ENCODE measurements around the gene COL6A1. TPM values are rescaled to one million over a fixed set of nuclear protein-coding genes. Genes with fewer than 3 reads are reported as not detected.

Gene COL6A1
- total RNA-seq, 1 donor from 2014 or later = 226 TPM

DNA sequence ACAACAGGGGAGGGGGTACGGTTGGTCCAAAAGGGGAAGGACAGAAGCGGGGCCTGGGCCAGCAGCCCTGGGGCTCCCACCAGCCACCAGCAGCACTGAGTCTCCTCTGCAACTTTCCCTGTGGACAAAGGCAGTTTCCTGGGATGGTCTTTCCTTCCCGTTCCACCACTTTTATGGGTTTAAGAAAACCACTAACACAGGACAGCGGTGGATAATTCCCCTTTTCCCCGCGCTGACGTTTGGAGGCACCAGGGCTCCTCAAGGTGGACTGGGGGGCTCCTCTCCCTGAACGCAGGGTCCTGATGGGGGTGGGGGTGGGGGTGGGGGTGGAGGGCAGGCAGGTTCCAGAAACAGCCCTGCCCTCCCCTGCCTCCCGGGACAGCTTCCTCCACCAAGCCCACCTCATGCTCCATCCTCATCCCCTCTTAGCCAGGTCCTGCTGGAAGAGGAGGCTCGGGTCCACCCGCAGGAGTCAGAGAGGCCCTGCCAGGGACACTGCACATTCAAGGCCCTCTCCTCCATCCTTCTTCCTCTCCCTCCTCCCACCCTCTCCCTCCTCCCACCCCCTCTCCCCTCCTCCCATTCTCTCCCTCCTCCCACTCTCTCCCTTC is 4.8 kb upstream of the COL6A1 start:
- peaks cover 6% of the 10 kb centered on the region for H3K27me3 ChIP-seq (ENCODE audit: control insufficient read depth, insufficient read depth, low read length)
- H3K36me3 ChIP-seq (ENCODE audit: control insufficient read depth, insufficient read depth, low read length) = no peaks in the 10 kb centered on the region
- no peak for DNase-seq (ENCODE audit: low read depth)
- no peak overlapping the region for H3K4me3 ChIP-seq (ENCODE audit: low read depth, low read length)
- TF ChIP-seq, protein P1, sequence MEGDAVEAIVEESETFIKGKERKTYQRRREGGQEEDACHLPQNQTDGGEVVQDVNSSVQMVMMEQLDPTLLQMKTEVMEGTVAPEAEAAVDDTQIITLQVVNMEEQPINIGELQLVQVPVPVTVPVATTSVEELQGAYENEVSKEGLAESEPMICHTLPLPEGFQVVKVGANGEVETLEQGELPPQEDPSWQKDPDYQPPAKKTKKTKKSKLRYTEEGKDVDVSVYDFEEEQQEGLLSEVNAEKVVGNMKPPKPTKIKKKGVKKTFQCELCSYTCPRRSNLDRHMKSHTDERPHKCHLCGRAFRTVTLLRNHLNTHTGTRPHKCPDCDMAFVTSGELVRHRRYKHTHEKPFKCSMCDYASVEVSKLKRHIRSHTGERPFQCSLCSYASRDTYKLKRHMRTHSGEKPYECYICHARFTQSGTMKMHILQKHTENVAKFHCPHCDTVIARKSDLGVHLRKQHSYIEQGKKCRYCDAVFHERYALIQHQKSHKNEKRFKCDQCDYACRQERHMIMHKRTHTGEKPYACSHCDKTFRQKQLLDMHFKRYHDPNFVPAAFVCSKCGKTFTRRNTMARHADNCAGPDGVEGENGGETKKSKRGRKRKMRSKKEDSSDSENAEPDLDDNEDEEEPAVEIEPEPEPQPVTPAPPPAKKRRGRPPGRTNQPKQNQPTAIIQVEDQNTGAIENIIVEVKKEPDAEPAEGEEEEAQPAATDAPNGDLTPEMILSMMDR (IDR thresholded peaks at IDR 0.05; ENCODE audit: insufficient read depth, low read length, poor library complexity, severe bottlenecking) = no peak

DNA sequence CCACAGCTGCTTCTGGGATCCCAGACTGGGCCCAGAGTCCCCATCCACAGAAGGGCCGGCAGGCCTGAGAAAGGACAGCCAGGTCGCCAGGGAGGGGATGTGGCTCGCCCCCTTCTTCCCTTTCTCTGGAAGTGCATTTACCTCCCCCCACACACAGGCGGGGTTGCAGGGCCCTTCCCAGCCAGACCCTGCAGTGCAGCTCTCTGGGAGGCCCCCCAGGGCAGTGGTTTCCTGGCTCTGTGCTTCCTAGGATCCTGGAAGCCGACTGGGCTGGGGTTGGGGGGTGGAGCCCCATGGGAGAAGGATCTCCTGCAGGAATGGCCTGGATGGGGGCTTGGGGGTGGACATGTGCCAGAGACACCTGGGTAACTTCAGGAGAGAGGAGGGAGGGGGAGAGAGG is 4.2 kb upstream of the COL6A1 start:
- H3K4me3 ChIP-seq (ENCODE audit: low read depth, low read length) = no peak overlapping the region

DNA sequence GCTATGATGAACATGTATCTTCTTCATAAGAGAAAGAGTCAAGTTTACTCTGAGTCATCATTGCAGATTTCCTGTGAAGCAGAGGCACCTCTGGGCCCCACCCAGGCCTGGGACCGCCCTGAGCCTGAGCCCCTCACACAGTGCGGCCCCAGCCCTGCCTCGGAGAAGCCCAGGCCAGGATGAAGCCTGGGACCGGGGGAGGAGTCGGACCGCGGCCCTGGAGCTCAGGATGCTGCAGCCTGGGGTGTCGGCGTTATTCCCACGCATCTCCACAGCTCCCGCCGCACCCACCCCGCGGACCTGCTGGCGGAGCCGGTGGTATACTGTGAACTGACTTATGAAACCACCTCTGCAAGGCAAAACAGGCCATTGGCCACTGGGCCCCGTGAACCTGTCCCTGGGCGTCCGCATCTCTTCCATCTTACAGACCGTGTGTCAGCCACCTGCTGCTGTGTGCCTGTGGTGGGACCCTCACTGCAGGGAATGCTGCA is 2.4 kb upstream of the COL6A1 start:
- DNase-seq (ENCODE audit: low read depth) = no peak
- TF ChIP-seq, protein P1 (IDR thresholded peaks at IDR 0.05; ENCODE audit: insufficient read depth, low read length, poor library complexity, severe bottlenecking) = no peak
- Histone ChIP-seq H3K36me3 (ENCODE audit: control insufficient read depth, insufficient read depth, low read length) (no peaks in the 10 kb centered on the region), H3K4me3 (ENCODE audit: low read depth, low read length) (no peak overlapping the region), H3K27me3 (ENCODE audit: control insufficient read depth, insufficient read depth, low read length) (peaks cover 4% of the 10 kb centered on the region)

More for the DNA sequence above, 4.2 kb upstream of the COL6A1 start:
- Histone ChIP-seq H3K27me3 (ENCODE audit: control insufficient read depth, insufficient read depth, low read length) (peaks cover 6% of the 10 kb centered on the region), H3K36me3 (ENCODE audit: control insufficient read depth, insufficient read depth, low read length) (no peaks in the 10 kb centered on the region)
- TF ChIP-seq, protein P1 (IDR thresholded peaks at IDR 0.05; ENCODE audit: insufficient read depth, low read length, poor library complexity, severe bottlenecking) = no peak
- DNase-seq (ENCODE audit: low read depth) = no peak

DNA sequence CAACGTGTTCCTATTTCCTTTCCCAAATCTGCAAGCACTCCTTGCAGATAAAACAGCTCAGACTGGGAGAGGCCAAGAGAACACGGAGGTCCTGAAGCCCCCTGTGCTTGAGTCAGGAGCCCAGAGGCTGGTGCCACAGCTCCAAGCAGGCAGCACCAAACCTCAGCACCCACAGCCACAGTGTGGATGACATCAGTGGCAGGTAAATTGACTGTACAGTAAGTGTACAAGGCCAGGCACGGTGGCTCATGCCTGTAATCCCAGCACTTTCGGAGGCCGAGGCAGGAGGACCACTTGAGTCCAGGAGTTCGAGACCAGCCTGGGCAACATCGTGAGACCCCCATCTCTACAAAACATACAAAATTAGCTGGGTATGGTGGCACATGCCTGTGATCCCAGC is 1.9 kb upstream of the COL6A1 start:
- DNase-seq (ENCODE audit: low read depth) = no peak
- Histone ChIP-seq H3K4me3 (ENCODE audit: low read depth, low read length) (no peak overlapping the region), H3K27me3 (ENCODE audit: control insufficient read depth, insufficient read depth, low read length) (peaks cover 4% of the 10 kb centered on the region), H3K36me3 (ENCODE audit: control insufficient read depth, insufficient read depth, low read length) (no peaks in the 10 kb centered on the region)
- TF ChIP-seq, protein P1 (IDR thresholded peaks at IDR 0.05; ENCODE audit: insufficient read depth, low read length, poor library complexity, severe bottlenecking) = no peak

GRCh38 chr21:45980271-45980670 is 1.3 kb upstream of the COL6A1 start:
- no peaks in the 10 kb centered on the region for H3K36me3 ChIP-seq (ENCODE audit: control insufficient read depth, insufficient read depth, low read length)
- TF ChIP-seq, protein P1 (IDR thresholded peaks at IDR 0.05; ENCODE audit: insufficient read depth, low read length, poor library complexity, severe bottlenecking) = no peak
- H3K27me3 ChIP-seq (ENCODE audit: control insufficient read depth, insufficient read depth, low read length) = peaks cover 4% of the 10 kb centered on the region
- no peak overlapping the region for H3K4me3 ChIP-seq (ENCODE audit: low read depth, low read length)
- no peak for DNase-seq (ENCODE audit: low read depth)

DNA sequence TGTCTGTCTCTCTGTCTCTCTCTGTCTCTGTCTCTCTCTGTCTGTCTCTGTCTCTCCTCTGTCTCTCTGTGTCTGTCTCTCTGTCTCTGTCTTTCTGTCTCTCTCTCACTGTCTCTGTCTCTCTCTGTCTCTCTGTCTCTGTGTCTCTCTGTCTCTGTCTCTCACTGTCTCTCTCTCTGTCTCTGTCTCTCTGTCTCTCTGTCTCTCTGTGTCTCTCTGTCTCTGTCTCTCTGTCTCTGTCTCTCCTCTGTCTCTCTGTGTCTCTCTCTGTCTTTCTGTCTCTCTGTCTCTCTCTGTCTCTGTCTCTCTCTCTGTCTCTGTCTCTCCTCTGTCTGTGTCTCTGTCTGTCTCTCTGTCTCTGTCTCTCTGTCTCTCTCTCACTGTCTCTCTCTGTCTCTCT is 873 bp upstream of the COL6A1 start:
- DNase-seq (ENCODE audit: low read depth) = no peak
- TF ChIP-seq, protein P1 (IDR thresholded peaks at IDR 0.05; ENCODE audit: insufficient read depth, low read length, poor library complexity, severe bottlenecking) = no peak
- Histone ChIP-seq H3K27me3 (ENCODE audit: control insufficient read depth, insufficient read depth, low read length) (peaks cover 4% of the 10 kb centered on the region), H3K4me3 (ENCODE audit: low read depth, low read length) (no peak overlapping the region), H3K36me3 (ENCODE audit: control insufficient read depth, insufficient read depth, low read length) (no peaks in the 10 kb centered on the region)

Measured in kidney epithelial cell (primary cell).